ENCODE measurements around the gene CASKIN2.

DNA sequence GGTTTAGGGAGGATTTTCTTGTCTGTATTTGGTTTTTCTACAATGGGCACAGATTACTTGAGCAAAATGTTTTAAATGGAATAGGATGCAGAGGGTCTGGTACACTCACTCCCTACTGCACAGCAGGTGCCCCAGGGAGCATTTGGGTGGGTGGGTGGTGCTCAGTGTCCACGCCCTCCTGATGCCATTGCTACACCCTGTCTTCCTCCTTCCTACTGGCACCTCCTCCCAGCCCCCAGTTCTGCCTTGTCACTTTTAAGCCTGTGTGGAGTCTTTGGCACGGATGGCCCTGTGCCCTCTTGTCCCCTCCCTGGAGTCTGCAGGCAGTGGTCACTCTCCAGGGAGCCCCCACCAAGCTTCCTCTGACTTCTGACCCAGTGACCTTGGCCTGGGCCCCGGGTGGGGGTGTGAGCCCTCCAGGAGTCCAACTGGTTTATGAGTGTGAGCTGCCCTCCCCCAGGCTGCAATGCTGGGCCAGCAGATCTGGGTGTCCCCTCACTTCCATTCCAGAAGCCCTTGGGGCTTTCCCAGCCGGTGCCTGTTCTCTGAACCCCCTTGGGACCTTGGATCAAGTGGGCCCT lies 25.7 kb upstream of the CASKIN2 start:
- TF ChIP-seq, protein P1, sequence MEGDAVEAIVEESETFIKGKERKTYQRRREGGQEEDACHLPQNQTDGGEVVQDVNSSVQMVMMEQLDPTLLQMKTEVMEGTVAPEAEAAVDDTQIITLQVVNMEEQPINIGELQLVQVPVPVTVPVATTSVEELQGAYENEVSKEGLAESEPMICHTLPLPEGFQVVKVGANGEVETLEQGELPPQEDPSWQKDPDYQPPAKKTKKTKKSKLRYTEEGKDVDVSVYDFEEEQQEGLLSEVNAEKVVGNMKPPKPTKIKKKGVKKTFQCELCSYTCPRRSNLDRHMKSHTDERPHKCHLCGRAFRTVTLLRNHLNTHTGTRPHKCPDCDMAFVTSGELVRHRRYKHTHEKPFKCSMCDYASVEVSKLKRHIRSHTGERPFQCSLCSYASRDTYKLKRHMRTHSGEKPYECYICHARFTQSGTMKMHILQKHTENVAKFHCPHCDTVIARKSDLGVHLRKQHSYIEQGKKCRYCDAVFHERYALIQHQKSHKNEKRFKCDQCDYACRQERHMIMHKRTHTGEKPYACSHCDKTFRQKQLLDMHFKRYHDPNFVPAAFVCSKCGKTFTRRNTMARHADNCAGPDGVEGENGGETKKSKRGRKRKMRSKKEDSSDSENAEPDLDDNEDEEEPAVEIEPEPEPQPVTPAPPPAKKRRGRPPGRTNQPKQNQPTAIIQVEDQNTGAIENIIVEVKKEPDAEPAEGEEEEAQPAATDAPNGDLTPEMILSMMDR (IDR thresholded peaks at IDR 0.05), result no peak
- no peak for TF ChIP-seq EZH2phosphoT487 (IDR thresholded peaks at IDR 0.05)

Measured in neural progenitor cell (in vitro differentiated cells).